NT2/D1 (cell line): ENCODE measurements around the gene MYO1C.

Experiments used
- YY1 ChIP-seq: IDR thresholded peaks from 2 replicates; pipeline ENCODE4 v1.6.1; 2011; ENCODE audit not compliant: insufficient read length, insufficient read depth
- ZNF274 ChIP-seq: IDR thresholded peaks from 2 replicates; pipeline ENCODE4 v1.6.1; 2011; ENCODE audit warnings: mild to moderate bottlenecking, low read depth, low read length

DNA sequence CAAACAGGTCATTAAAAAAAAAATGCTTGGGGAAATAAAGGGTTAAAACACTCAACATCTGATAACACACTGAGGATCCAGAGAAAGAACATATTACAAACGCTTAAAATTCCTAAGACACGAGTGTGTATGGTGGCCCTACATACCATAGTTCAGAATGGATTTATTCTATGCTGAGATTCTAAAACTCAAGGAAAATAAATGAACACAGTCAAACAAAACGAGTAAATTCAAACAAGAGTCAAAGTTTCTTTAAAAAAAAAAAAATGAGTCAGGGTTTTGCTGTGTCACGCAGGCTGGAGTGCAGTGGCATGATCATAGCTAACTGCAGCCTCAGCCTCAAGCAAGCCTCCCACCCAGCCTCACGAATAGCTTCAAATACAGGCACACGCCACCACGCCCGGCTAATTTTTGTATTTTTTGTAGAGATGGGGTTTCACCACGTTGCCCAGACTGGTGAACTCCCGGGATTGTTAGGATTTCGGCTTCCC lies 53.8 kb downstream of the MYO1C start:
- TF ChIP-seq ZNF274 (no peak), YY1 (no peak)
